MM.1S (cell line): ENCODE results near the gene DPM1.

ENCODE experiments used
- DNase-seq: peaks from one replicate; pipeline ENCODE4 v3.0.0-alpha.2; 2015
- H2AFZ ChIP-seq: fragments of 300-600 bp; sonication (generic); 2 replicates; pipeline ENCODE4 v1.6.0; 2016; ENCODE audit warnings: antibody characterized with exemption, low read length
- H3F3A ChIP-seq: fragments of 300-600 bp; sonication (generic); 2 replicates; pipeline ENCODE4 v1.6.1; 2016; ENCODE audit warnings: mild to moderate bottlenecking, antibody characterized with exemption, low read length, moderate library complexity, mixed read lengths; ENCODE audit not compliant: insufficient read depth
- H3K27ac ChIP-seq: fragments of 300-600 bp; sonication (generic); 2 replicates; pipeline ENCODE4 v1.5.1; 2016; ENCODE audit warnings: mild to moderate bottlenecking, low read length
- H3K27me3 ChIP-seq: fragments of 300-600 bp; sonication (generic); replicated peaks from 2 replicates; pipeline ENCODE4 v1.6.0; 2016; ENCODE audit warnings: low read length; ENCODE audit not compliant: insufficient read depth
- H3K36me3 ChIP-seq: fragments of 300-600 bp; sonication (generic); replicated peaks from 2 replicates; pipeline ENCODE4 v1.6.1; 2016; ENCODE audit warnings: mild to moderate bottlenecking, low read length, mixed read lengths; ENCODE audit not compliant: insufficient read depth
- H3K4me1 ChIP-seq: fragments of 300-600 bp; sonication (generic); 2 replicates; pipeline ENCODE4 v1.6.1; 2016; ENCODE audit warnings: low read length, mixed read lengths
- H3K4me2 ChIP-seq: fragments of 300-600 bp; sonication (generic); 2 replicates; pipeline ENCODE4 v1.6.0; 2016; ENCODE audit warnings: low read depth, low read length
- H3K4me3 ChIP-seq: fragments of 300-600 bp; sonication (generic); 2 replicates; pipeline ENCODE4 v1.5.1; 2016; ENCODE audit warnings: low read length, mixed read lengths
- H3K79me2 ChIP-seq: fragments of 300-600 bp; sonication (generic); 2 replicates; pipeline ENCODE4 v1.6.1; 2016; ENCODE audit warnings: mixed run types, low read length, mixed read lengths
- H3K9ac ChIP-seq: fragments of 300-600 bp; sonication (generic); 2 replicates; pipeline ENCODE4 v1.6.1; 2016; ENCODE audit warnings: low read length, mixed read lengths
- H3K9me2 ChIP-seq: fragments of 300-600 bp; sonication (generic); replicated peaks from 2 replicates; pipeline ENCODE4 v1.6.1; 2016; ENCODE audit warnings: mild to moderate bottlenecking, low read length, mixed read lengths; ENCODE audit not compliant: insufficient read depth
- H3K9me3 ChIP-seq: fragments of 300-600 bp; sonication (generic); replicated peaks from 2 replicates; pipeline ENCODE4 v1.6.1; 2016; ENCODE audit warnings: mild to moderate bottlenecking, low read length, mixed read lengths; ENCODE audit not compliant: insufficient read depth
- H4K20me1 ChIP-seq: fragments of 300-600 bp; sonication (generic); 2 replicates; pipeline ENCODE4 v1.6.1; 2016; ENCODE audit warnings: mild to moderate bottlenecking, low read length, moderate library complexity, mixed read lengths; ENCODE audit not compliant: insufficient read depth
- EZH2 ChIP-seq: fragments of 300-600 bp; sonication (generic); optimal IDR thresholded peaks from 2 replicates; pipeline ENCODE3; 2017; ENCODE audit warnings: low read depth, mild to moderate bottlenecking, antibody characterized with exemption, low read length, mixed read lengths
- EZH2phosphoT487 ChIP-seq: fragments of 300-600 bp; sonication (generic); IDR thresholded peaks from 2 replicates; pipeline ENCODE4 v1.6.1; 2018; ENCODE audit warnings: antibody characterized with exemption, low read length
- TF ChIP-seq, protein P1 (sequence below): fragments of 300-600 bp; sonication (generic); IDR thresholded peaks from 2 replicates; pipeline ENCODE4 v1.5.1; 2016; ENCODE audit warnings: antibody characterized with exemption, low read length, mixed read lengths

The DPM1 gene

DNA sequence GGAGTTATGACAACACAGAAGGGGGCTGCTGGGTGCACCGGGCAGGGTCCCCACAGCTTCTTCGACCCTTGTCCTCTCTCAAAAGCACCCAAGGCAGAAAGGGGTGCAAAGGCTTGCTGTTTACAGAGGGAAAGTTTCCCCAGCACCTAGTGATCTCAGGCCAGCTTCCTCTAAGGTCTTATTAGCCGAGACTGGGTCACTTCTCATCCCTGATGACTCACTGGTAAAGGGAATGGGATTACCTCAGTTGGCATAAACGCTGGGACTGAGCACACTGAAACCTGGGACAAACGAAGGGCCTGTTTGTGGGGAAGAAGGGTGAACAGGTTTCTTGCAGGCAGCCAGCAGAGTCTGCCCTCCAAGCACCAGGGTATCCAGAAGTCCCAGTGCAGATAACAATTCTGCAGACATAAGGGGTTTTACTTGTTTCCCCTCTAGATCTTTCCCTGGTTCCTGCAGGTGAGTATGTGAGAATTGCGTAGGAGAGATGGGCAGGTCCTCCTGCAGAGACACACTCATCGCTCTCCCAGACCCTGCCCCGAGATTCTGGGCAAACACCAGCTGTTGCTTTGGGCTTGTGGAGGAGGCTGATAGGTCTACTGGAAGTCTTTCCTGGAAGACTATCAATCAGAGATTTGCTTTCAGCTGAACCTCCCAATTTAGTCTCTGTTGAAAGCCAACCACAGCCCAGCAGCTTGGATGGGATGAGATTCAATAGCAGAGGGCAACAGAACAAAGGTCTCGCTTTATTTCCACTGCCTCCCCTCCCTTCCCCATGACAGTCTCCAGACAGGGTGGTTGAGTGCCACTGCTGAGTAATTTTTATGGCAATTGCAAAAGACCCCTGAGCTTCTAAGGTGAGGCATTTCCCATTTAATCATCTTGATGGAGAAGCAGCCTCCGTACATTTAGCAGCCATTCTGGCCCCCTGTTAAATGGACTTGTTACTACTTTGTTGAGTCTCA, 38.9 kb upstream of the DPM1 start:
- no peaks in the 10 kb centered on the region for H3K9me2 ChIP-seq
- no peaks in the 10 kb centered on the region for H3K9me3 ChIP-seq
- no peak overlapping the region for H2AFZ ChIP-seq
- TF ChIP-seq, protein P1, sequence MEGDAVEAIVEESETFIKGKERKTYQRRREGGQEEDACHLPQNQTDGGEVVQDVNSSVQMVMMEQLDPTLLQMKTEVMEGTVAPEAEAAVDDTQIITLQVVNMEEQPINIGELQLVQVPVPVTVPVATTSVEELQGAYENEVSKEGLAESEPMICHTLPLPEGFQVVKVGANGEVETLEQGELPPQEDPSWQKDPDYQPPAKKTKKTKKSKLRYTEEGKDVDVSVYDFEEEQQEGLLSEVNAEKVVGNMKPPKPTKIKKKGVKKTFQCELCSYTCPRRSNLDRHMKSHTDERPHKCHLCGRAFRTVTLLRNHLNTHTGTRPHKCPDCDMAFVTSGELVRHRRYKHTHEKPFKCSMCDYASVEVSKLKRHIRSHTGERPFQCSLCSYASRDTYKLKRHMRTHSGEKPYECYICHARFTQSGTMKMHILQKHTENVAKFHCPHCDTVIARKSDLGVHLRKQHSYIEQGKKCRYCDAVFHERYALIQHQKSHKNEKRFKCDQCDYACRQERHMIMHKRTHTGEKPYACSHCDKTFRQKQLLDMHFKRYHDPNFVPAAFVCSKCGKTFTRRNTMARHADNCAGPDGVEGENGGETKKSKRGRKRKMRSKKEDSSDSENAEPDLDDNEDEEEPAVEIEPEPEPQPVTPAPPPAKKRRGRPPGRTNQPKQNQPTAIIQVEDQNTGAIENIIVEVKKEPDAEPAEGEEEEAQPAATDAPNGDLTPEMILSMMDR: no peak
- H3F3A ChIP-seq: no peaks in the 10 kb centered on the region
- no peak overlapping the region for H3K9ac ChIP-seq
- H3K4me2 ChIP-seq: no peak overlapping the region
- H3K79me2 ChIP-seq: no peaks in the 10 kb centered on the region
- peaks cover 7% of the 10 kb centered on the region; the same call in 1 of the 2 replicates for H3K4me1 ChIP-seq
- H4K20me1 ChIP-seq: no peaks in the 10 kb centered on the region
- DNase-seq: no peak
- no peak overlapping the region for H3K4me3 ChIP-seq
- H3K36me3 ChIP-seq: no peaks in the 10 kb centered on the region
- no peak overlapping the region for H3K27ac ChIP-seq
- H3K27me3 ChIP-seq: peaks cover 44% of the 10 kb centered on the region

- Histone ChIP-seq H3K4me3 (no peak overlapping the region), H3K36me3 (no peaks in the 10 kb centered on the region), H3K4me2 (no peak overlapping the region), H3K4me1 (peaks cover 7% of the 10 kb centered on the region; the same call in 1 of the 2 replicates), H3K27me3 (peaks cover 28% of the 10 kb centered on the region), H3F3A (no peaks in the 10 kb centered on the region), H3K9me2 (no peaks in the 10 kb centered on the region), H4K20me1 (no peaks in the 10 kb centered on the region), H3K9ac (no peak overlapping the region), H3K27ac (no peak overlapping the region), H3K79me2 (no peaks in the 10 kb centered on the region), H2AFZ (no peak overlapping the region), H3K9me3 (no peaks in the 10 kb centered on the region)
- no peak for DNase-seq
- TF ChIP-seq, protein P1: no peak
- no peak for TF ChIP-seq EZH2phosphoT487
- TF ChIP-seq EZH2: no peak
These were observed 37.2 kb upstream of the DPM1 start for GRCh38 chr20:50995506-50995905.

GRCh38 chr20:50993876-50994275, 35.5 kb upstream of the DPM1 start:
- H3K79me2 ChIP-seq: no peaks in the 10 kb centered on the region
- H3K9me3 ChIP-seq: no peaks in the 10 kb centered on the region
- H3K9me2 ChIP-seq: no peaks in the 10 kb centered on the region
- H3F3A ChIP-seq: no peaks in the 10 kb centered on the region
- 0 out of 2 replicates have a peak overlapping the region, but pooled peaks have one; percentile 67 for H2AFZ ChIP-seq
- H3K27ac ChIP-seq: no peak overlapping the region
- H3K4me1 ChIP-seq: peaks cover 7% of the 10 kb centered on the region; the same call in 1 of the 2 replicates
- H4K20me1 ChIP-seq: no peaks in the 10 kb centered on the region
- peaks cover 22% of the 10 kb centered on the region for H3K27me3 ChIP-seq
- no peak for DNase-seq
- H3K4me2 ChIP-seq: no peak overlapping the region
- H3K4me3 ChIP-seq: no peak overlapping the region
- no peaks in the 10 kb centered on the region for H3K36me3 ChIP-seq
- no peak overlapping the region for H3K9ac ChIP-seq
- TF ChIP-seq, protein P1: no peak
- TF ChIP-seq EZH2: no peak
- no peak for TF ChIP-seq EZH2phosphoT487
